HepG2 (cell line): Measurements from ENCODE around the gene UROS. TPM values are rescaled to one million over a fixed set of nuclear protein-coding genes. Genes with fewer than 3 reads are reported as not detected.

Experiments
- ATAC-seq: fragments of 200-7000 bp; cut with Tn5 transposase; 3 replicates; pipeline ENCODE4 v1.9.1; 2020; ENCODE audit warnings: mild to moderate bottlenecking, moderate library complexity
- BruUV-seq: library from RNA; stranded (reverse); fragments of 400-500 nt; replicated peaks from 2 replicates; lab custom pipeline; 2021; lab: Mats Ljungman, UMichigan
- CTCF ChIA-PET: fragments of 300-600 bp; formaldehyde crosslinking; extraction: SDS; loops from one replicate; lab custom pipeline; 2021; ENCODE audit warnings: low total read pairs, inconsistent platforms, low intra/inter-chr PET ratio; lab: Yijun Ruan, JAX
- POLR2A ChIA-PET: fragments of 350-600 bp; sonication (Branson Sonifier 250); formaldehyde crosslinking; loops from one replicate; lab custom pipeline; 2020; ENCODE audit warnings: antibody characterized with exemption, inconsistent platforms; lab: Yijun Ruan, JAX
- DNase-seq: peaks from one replicate; pipeline ENCODE4 v3.0.0-alpha.2; 2015; ENCODE audit warnings: low spot score
- FAIRE-seq: peaks from 3 replicates; lab custom pipeline; 2011; peaks lifted over from hg19 to GRCh38; lab: Jason Lieb, UNC
- H2AFZ ChIP-seq: one replicate; pipeline ENCODE4 v1.6.1; 2011; ENCODE audit warnings: low read length, inconsistent platforms
- H3K27ac ChIP-seq: fragments of 300-600 bp; 3 replicates; pipeline ENCODE4 v1.8.0; 2011; ENCODE audit warnings: mixed run types, mild to moderate bottlenecking, mixed read lengths, low read length, inconsistent platforms; ENCODE audit not compliant: insufficient read depth; ENCODE audit errors: extremely low read length
- H3K27me3 ChIP-seq, 2 experiments: fragments of 200-600 bp in 1 of 2; 2 replicates in 1 of 2; 3 replicates in 1 of 2; pipeline versions ENCODE4 v1.6.0 to v1.8.0; 2011; ENCODE audit warnings: low read length in 2 of 2, mild to moderate bottlenecking in 2 of 2, moderate library complexity in 2 of 2, inconsistent platforms in 1 of 2; ENCODE audit not compliant: insufficient read depth in 2 of 2, control insufficient read depth in 1 of 2
- H3K36me3 ChIP-seq, 2 experiments: fragments of 200-600 bp in 1 of 2; replicated peaks in 1 of 2; 2 replicates in 1 of 2; 3 replicates in 1 of 2; pipeline versions ENCODE4 v1.5.1 to v1.8.0; 2011; ENCODE audit warnings: low read length in 2 of 2, inconsistent platforms in 1 of 2; ENCODE audit not compliant: insufficient read depth in 2 of 2, control insufficient read depth in 1 of 2
- H3K4me1 ChIP-seq: 2 replicates; pipeline ENCODE4 v1.5.1; 2012; ENCODE audit warnings: low read length, inconsistent platforms; ENCODE audit not compliant: insufficient read depth
- H3K4me2 ChIP-seq: 2 replicates; pipeline ENCODE4 v1.6.0; 2011; ENCODE audit warnings: low read depth, low read length, inconsistent platforms
- H3K4me3 ChIP-seq, 3 experiments: fragments of 200-600 bp in 1 of 3; sonication (generic), shearing (Covaris generic) in 1 of 3; replicated peaks in 1 of 3; 2 replicates each; pipeline ENCODE4 v1.5.1; 2011 to 2016; ENCODE audit warnings: low read length in 3 of 3, inconsistent platforms in 2 of 3, low read depth in 2 of 3, mild to moderate bottlenecking in 2 of 3, control low read depth in 1 of 3, mixed read lengths in 1 of 3; ENCODE audit not compliant: insufficient read depth in 1 of 3
- H3K79me2 ChIP-seq: one replicate; pipeline ENCODE4 v1.6.1; 2011; ENCODE audit warnings: low read length, inconsistent platforms; ENCODE audit not compliant: insufficient read depth
- H3K9ac ChIP-seq: 2 replicates; pipeline ENCODE4 v1.6.0; 2011; ENCODE audit warnings: mild to moderate bottlenecking, low read depth, low read length, inconsistent platforms; ENCODE audit not compliant: insufficient read depth
- H3K9me3 ChIP-seq: 2 replicates; pipeline ENCODE4 v1.5.1; 2012; ENCODE audit warnings: mild to moderate bottlenecking, low read length
- H4K20me1 ChIP-seq: 2 replicates; pipeline ENCODE4 v1.6.0; 2011; ENCODE audit warnings: inconsistent platforms, mild to moderate bottlenecking, low read length, moderate library complexity; ENCODE audit not compliant: insufficient read depth
- ATF7-NPFF ChIP-seq: sonication (generic); formaldehyde crosslinking; IDR thresholded peaks from 2 replicates; pipeline ENCODE4 v1.8.1; 2023; ENCODE audit warnings: mild to moderate bottlenecking, low read depth, missing genetic modification reagents, moderate library complexity
- HCFC1 ChIP-seq: fragments of 150-350 bp; IDR thresholded peaks from 2 replicates; pipeline ENCODE4 v1.6.1; 2014; ENCODE audit warnings: low read depth, low read length
- KLF11 ChIP-seq: IDR thresholded peaks from 2 replicates; pipeline ENCODE4 v1.6.1; 2016; ENCODE audit warnings: missing compliant biosample characterization
- NAIF1 ChIP-seq: sonication (generic); formaldehyde crosslinking; IDR thresholded peaks from 2 replicates; pipeline ENCODE4 v1.5.0; 2020; ENCODE audit warnings: mild to moderate bottlenecking, missing genetic modification reagents, borderline replicate concordance
- NR1H2 ChIP-seq: sonication (generic); formaldehyde crosslinking; IDR thresholded peaks from 2 replicates; pipeline ENCODE4 v1.8.1; 2022; ENCODE audit warnings: low read depth, missing genetic modification reagents, borderline replicate concordance
- REXO4 ChIP-seq: sonication (generic); formaldehyde crosslinking; IDR thresholded peaks from 2 replicates; pipeline ENCODE4 v1.8.0; 2022; ENCODE audit warnings: missing genetic modification reagents, mild to moderate bottlenecking, borderline replicate concordance
- SALL2 ChIP-seq: sonication (generic); formaldehyde crosslinking; IDR thresholded peaks from 2 replicates; pipeline ENCODE4 v1.8.1; 2023; ENCODE audit warnings: mild to moderate bottlenecking, missing genetic modification reagents, inconsistent platforms
- SP140L ChIP-seq: sonication (generic); formaldehyde crosslinking; IDR thresholded peaks from 2 replicates; pipeline ENCODE4 v1.4.0; 2020; ENCODE audit warnings: missing genetic modification reagents, borderline replicate concordance
- SRF ChIP-seq: IDR thresholded peaks from 2 replicates; pipeline ENCODE4 v1.6.1; 2011; ENCODE audit warnings: mild to moderate bottlenecking, low read depth, low read length, moderate library complexity
- SRY ChIP-seq: sonication (generic); formaldehyde crosslinking; IDR thresholded peaks from 2 replicates; pipeline ENCODE4 v1.8.0; 2022; ENCODE audit warnings: mild to moderate bottlenecking, missing genetic modification reagents
- TBX2 ChIP-seq: sonication (generic); formaldehyde crosslinking; IDR thresholded peaks from 2 replicates; pipeline ENCODE4 v1.5.0; 2020; ENCODE audit warnings: missing genetic modification reagents, mild to moderate bottlenecking, borderline replicate concordance
- ZFP36L1 ChIP-seq: sonication (generic); formaldehyde crosslinking; IDR thresholded peaks from 2 replicates; pipeline ENCODE4 v1.8.0; 2022; ENCODE audit warnings: mild to moderate bottlenecking, missing genetic modification reagents, moderate library complexity
- ZNF253 ChIP-seq: sonication (generic); formaldehyde crosslinking; IDR thresholded peaks from 2 replicates; pipeline ENCODE4 v1.8.0; 2022; ENCODE audit warnings: mild to moderate bottlenecking, missing genetic modification reagents, borderline replicate concordance
- ZNF382 ChIP-seq: sonication (generic); formaldehyde crosslinking; IDR thresholded peaks from 2 replicates; pipeline ENCODE4 v1.5.0; 2020; ENCODE audit warnings: missing genetic modification reagents, mild to moderate bottlenecking, borderline replicate concordance
- ZNF44 ChIP-seq: sonication (generic); formaldehyde crosslinking; IDR thresholded peaks from 2 replicates; pipeline ENCODE4 v1.5.1; 2020; ENCODE audit warnings: mild to moderate bottlenecking, missing genetic modification reagents
- ZNF451 ChIP-seq: sonication (generic); formaldehyde crosslinking; IDR thresholded peaks from 2 replicates; pipeline ENCODE4 v1.5.0; 2020; ENCODE audit warnings: mild to moderate bottlenecking, missing genetic modification reagents
- WGBS: methylation state at CpG from one replicate; pipeline ENCODE4 v1.1.6; 2017; ENCODE audit warnings: low lambda C conversion rate; 5-methylcytosine and 5-hydroxymethylcytosine counted together
- in situ Hi-C: cut with HindIII; loops from 2 replicates; pipeline ENCODE4 v1.10.0; 2017; ENCODE audit warnings: low pct_unique_long_range_greater_than_20kb; ENCODE audit not compliant: extremely low pct_ligation_motif_present
- intact Hi-C: fragments of 100-400 bp; cut with micrococcal nuclease; formaldehyde crosslinking; loops from one replicate; pipeline ENCODE4 v1.10.0; 2022; ENCODE audit not compliant: unreplicated experiment
- polyA plus RNA-seq, 8 experiments: library from polyadenylated mRNA; depleted of rRNA in 3 of 8; stranded (reverse) in 7 of 8; unstranded in 1 of 8; fragments of >200 nt; fragmentation: Illumina TruSeq in 4 of 8; extraction: Trizol in 4 of 8; gene quantifications; 2 replicates each; pipeline versions ENCODE4 v1.2.1 to v1.2.3, GENCODE V29; 2011 to 2016; ENCODE audit warnings: low read depth in 4 of 8, missing spikeins in 1 of 8, mixed read lengths in 1 of 8; ENCODE audit not compliant: insufficient read depth in 1 of 8
- total RNA-seq, 5 experiments: library from RNA; depleted of rRNA; stranded (reverse); fragments of >200 nt; fragmentation: Illumina TruSeq; extraction: Trizol; gene quantifications; 2 replicates each; pipeline ENCODE4 v1.2.3, GENCODE V29; 2016; ENCODE audit warnings: low read depth in 1 of 5
- TF ChIP-seq, protein P1 (sequence below): IDR thresholded peaks from 2 replicates; pipeline ENCODE4 v1.6.1; 2016; ENCODE audit warnings: missing compliant biosample characterization, missing genetic modification reagents, borderline replicate concordance
- TF ChIP-seq, protein P2 (sequence below): IDR thresholded peaks from 2 replicates; pipeline ENCODE4 v1.6.1; 2012; ENCODE audit warnings: inconsistent platforms
- TF ChIP-seq, protein P3 (sequence below): sonication (generic); formaldehyde crosslinking; conservative IDR thresholded peaks from 2 replicates; pipeline ENCODE4 v1.4.0; 2020; ENCODE audit warnings: missing genetic modification reagents

UROS gene
- total and polyA plus RNA-seq, 2 of the 13 experiments (the other 11 are each of a cell fraction or from before 2014, with no cell fraction given): 14.8 to 49.9 TPM

DNA sequence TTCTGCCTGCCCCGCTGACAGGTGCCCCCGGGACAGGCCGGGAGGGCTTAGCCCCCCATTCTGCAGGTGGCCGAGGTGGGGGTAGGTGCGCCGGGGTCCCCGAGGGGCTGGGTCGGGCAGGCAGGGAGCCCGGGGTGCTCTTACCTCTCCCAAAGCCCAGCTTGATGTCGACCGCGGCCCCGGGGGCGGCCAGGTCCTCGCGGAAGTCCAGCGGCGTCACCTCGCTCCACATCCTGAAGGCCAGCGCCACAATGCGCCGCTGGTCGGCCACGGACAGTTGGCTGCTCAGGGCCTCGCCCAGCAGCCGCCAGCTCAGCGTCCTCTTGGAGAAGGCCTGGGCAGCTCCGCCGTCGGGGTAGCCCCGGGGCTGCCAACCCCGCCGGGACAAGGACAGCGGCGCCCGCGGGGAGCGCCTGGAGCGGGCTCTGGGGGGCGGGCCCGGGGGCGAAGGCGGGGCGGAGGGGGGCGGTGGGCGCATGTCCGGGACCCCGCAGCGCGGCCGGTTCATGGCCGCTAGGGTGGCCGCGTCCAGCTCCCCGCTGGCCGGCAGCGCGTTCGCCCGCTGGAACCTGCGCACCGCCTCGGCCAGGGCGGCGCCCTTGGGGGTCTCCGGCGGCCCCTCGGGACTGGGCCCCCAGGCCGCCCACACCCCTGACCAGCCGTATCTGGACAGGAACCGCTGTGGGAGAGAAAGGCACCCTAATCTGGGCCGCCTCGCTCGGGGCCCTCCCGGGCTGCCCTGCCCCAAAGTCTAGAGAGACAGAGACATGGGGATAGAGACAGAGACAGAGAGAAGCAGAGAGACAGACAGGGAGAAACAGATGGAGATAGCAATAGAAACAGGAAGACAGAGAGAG lies 49.1 kb downstream of the UROS start:
- no peak overlapping the region for H3K4me2 ChIP-seq
- BruUV-seq: no TSS peak
- ChIA-PET POLR2A (no interaction called here), CTCF (no interaction called here)
- no peaks in the 10 kb centered on the region for H3K36me3 ChIP-seq
- H3K4me3 ChIP-seq: no peak overlapping the region
- H3K9me3 ChIP-seq: no peaks in the 10 kb centered on the region
- H3K27me3 ChIP-seq: no peaks in the 10 kb centered on the region; a peak in 3 of 5 replicates
- FAIRE-seq: no peak
- 87% methylated on average over 17 of the region's 75 CpGs for WGBS
- ATAC-seq: no peak
- TF ChIP-seq ATF7-NPFF (CRISPR knock-in tag) (no peak), SRY (no peak), SRF (no peak), HCFC1 (no peak), KLF11 (CRISPR knock-in tag) (no peak), REXO4 (CRISPR knock-in tag) (no peak), SALL2 (CRISPR knock-in tag) (no peak), ZNF382 (CRISPR knock-in tag) (no peak), ZNF451 (CRISPR knock-in tag) (no peak), ZNF44 (CRISPR knock-in tag) (no peak), TBX2 (no peak), ZFP36L1 (CRISPR knock-in tag) (no peak), NR1H2 (CRISPR knock-in tag) (no peak), ZNF253 (no peak), NAIF1 (CRISPR knock-in tag) (no peak), SP140L (CRISPR knock-in tag) (no peak)
- TF ChIP-seq, protein P1, sequence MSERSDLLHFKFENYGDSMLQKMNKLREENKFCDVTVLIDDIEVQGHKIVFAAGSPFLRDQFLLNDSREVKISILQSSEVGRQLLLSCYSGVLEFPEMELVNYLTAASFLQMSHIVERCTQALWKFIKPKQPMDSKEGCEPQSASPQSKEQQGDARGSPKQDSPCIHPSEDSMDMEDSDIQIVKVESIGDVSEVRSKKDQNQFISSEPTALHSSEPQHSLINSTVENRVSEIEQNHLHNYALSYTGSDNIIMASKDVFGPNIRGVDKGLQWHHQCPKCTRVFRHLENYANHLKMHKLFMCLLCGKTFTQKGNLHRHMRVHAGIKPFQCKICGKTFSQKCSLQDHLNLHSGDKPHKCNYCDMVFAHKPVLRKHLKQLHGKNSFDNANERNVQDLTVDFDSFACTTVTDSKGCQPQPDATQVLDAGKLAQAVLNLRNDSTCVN (CRISPR knock-in tag): no peak
- TF ChIP-seq, protein P2, sequence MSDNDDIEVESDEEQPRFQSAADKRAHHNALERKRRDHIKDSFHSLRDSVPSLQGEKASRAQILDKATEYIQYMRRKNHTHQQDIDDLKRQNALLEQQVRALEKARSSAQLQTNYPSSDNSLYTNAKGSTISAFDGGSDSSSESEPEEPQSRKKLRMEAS: no peak
- TF ChIP-seq, protein P3, sequence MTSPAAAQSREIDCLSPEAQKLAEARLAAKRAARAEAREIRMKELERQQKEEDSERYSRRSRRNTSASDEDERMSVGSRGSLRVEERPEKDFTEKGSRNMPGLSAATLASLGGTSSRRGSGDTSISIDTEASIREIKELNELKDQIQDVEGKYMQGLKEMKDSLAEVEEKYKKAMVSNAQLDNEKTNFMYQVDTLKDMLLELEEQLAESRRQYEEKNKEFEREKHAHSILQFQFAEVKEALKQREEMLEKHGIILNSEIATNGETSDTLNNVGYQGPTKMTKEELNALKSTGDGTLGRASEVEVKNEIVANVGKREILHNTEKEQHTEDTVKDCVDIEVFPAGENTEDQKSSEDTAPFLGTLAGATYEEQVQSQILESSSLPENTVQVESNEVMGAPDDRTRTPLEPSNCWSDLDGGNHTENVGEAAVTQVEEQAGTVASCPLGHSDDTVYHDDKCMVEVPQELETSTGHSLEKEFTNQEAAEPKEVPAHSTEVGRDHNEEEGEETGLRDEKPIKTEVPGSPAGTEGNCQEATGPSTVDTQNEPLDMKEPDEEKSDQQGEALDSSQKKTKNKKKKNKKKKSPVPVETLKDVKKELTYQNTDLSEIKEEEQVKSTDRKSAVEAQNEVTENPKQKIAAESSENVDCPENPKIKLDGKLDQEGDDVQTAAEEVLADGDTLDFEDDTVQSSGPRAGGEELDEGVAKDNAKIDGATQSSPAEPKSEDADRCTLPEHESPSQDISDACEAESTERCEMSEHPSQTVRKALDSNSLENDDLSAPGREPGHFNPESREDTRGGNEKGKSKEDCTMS (CRISPR knock-in tag): no peak
- in situ Hi-C loops (no loop called here), intact Hi-C loops (loop anchor here (10.0 kb wide), 1 partner anchor 51 kb away; the partner anchor contains the start of genes BCCIP and UROS)
- peaks cover 22% of the 10 kb centered on the region for H3K4me1 ChIP-seq
- H3K79me2 ChIP-seq: no peaks in the 10 kb centered on the region
- no peak overlapping the region for H2AFZ ChIP-seq
- H4K20me1 ChIP-seq: no peaks in the 10 kb centered on the region
- DNase-seq: no peak
- H3K9ac ChIP-seq: no peak overlapping the region
- no peak overlapping the region for H3K27ac ChIP-seq
